WI38 (cell line): ENCODE results near the gene SPOCK1.

Experiments
- H3K4me3 ChIP-seq: 2 replicates; pipeline ENCODE4 v1.5.1; 2011; ENCODE audit warnings: low read depth, mild to moderate bottlenecking, control low read depth, low read length
- CTCF ChIP-seq: IDR thresholded peaks from 2 replicates; pipeline ENCODE4 v1.5.1; 2012; ENCODE audit warnings: low read depth, mild to moderate bottlenecking, control low read depth, low read length

SPOCK1 gene

GRCh38 chr5:137400571-137400970 lies 98.6 kb downstream of the SPOCK1 start:
- TF ChIP-seq CTCF = no peak
- no peak overlapping the region for H3K4me3 ChIP-seq

GRCh38 chr5:137399911-137400310 lies 99.2 kb downstream of the SPOCK1 start:
- H3K4me3 ChIP-seq = no peak overlapping the region
- no peak for TF ChIP-seq CTCF

GRCh38 chr5:137398751-137399150 lies 100.4 kb downstream of the SPOCK1 start:
- no peak for TF ChIP-seq CTCF
- H3K4me3 ChIP-seq = no peak overlapping the region

- TF ChIP-seq CTCF = no peak
- no peak overlapping the region for H3K4me3 ChIP-seq
Measured at GRCh38 chr5:137398154-137398553, 101.0 kb downstream of the SPOCK1 start.

GRCh38 chr5:137395011-137395755 lies 103.9 kb downstream of the SPOCK1 start:
- no peak for TF ChIP-seq CTCF
- no peak overlapping the region for H3K4me3 ChIP-seq

GRCh38 chr5:137394380-137394779 lies 104.7 kb downstream of the SPOCK1 start:
- TF ChIP-seq CTCF = no peak
- no peak overlapping the region for H3K4me3 ChIP-seq

GRCh38 chr5:137393196-137393993 lies 105.7 kb downstream of the SPOCK1 start:
- no peak for TF ChIP-seq CTCF
- no peak overlapping the region for H3K4me3 ChIP-seq
